Subcutaneous abdominal adipose tissue (tissue), 5 donors: ENCODE data around the gene MAP3K21.

Experiments
- H3K27ac ChIP-seq: one replicate; pipeline ENCODE4 v1.7.0; 2013; ENCODE audit warnings: low read depth, mild to moderate bottlenecking, inconsistent platforms, low read length, moderate library complexity
- H3K27me3 ChIP-seq, 5 donors: one replicate each; pipeline ENCODE4 v1.7.0; 2013; ENCODE audit warnings: low read length in 5 of 5, inconsistent platforms in 1 of 5; ENCODE audit not compliant: control insufficient read depth in 5 of 5, insufficient read depth in 4 of 5
- H3K36me3 ChIP-seq, 5 donors: one replicate each; pipeline ENCODE4 v1.7.0; 2013; ENCODE audit warnings: low read length in 5 of 5; ENCODE audit not compliant: control insufficient read depth in 5 of 5, insufficient read depth in 5 of 5
- H3K4me1 ChIP-seq, 5 donors: one replicate each; pipeline ENCODE4 v1.7.0; 2013; ENCODE audit warnings: low read length in 5 of 5, mild to moderate bottlenecking in 3 of 5, moderate library complexity in 1 of 5; ENCODE audit not compliant: control insufficient read depth in 5 of 5, insufficient read depth in 5 of 5
- H3K4me3 ChIP-seq, 5 donors: one replicate each; pipeline ENCODE4 v1.7.0; 2013; ENCODE audit warnings: low read length in 5 of 5, low read depth in 1 of 5
- H3K9ac ChIP-seq, 5 donors: one replicate each; pipeline ENCODE4 v1.7.0; 2013; ENCODE audit warnings: low read length in 5 of 5, mild to moderate bottlenecking in 4 of 5, moderate library complexity in 3 of 5
- H3K9me3 ChIP-seq, 5 donors: one replicate each; pipeline ENCODE4 v1.7.0; 2013; ENCODE audit warnings: low read length in 5 of 5; ENCODE audit not compliant: control insufficient read depth in 5 of 5
- donor health status: healthy.
- donor health status: healthy.
- donor health status: healthy.
- donor health status: healthy.
- donor health status: healthy.

The MAP3K21 gene

DNA sequence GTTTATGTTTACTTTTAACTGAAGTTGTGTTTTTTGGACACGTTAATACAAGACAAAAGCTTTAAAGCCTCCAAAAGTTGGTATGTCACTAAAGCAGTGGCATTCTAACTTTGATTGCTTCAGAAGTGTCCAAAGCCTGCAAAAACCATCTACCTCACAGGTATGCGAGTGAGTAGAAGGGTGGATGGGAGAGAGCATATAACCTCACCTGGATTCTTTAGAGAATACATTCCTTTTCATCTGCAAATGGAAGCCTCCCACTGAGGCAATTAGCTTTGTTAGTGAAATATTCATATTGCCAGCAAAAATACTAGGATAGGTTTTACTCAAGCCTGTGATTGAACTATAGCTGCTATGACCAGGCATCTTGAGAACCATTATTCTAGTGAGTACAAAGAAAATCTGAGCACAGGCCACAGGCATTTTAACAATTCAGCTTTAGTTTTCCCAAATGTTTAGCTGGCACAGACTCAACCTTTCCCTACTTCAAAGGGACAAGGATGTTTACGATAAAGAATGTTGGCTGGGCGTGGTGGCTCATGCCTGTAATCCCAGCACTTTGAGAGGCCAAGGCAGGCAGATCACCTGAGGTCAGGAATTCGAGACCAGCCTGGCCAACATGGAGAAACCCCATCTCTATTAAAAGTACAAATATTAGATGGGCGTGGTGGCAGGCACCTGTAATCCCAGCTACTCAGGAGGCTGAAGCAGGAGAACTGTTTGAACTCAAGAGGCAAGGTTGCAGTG lies 39.7 kb downstream of the MAP3K21 start:
- Histone ChIP-seq H3K9ac (no peak overlapping the region), H3K4me1 (peaks cover 0 to 4% (median 0%) of the 10 kb centered on the region in 5 donors), H3K9me3 (no peaks in the 10 kb centered on the region), H3K4me3 (no peak overlapping the region), H3K36me3 (no peaks in the 10 kb centered on the region), H3K27ac (no peak overlapping the region), H3K27me3 (no peaks in the 10 kb centered on the region)

DNA sequence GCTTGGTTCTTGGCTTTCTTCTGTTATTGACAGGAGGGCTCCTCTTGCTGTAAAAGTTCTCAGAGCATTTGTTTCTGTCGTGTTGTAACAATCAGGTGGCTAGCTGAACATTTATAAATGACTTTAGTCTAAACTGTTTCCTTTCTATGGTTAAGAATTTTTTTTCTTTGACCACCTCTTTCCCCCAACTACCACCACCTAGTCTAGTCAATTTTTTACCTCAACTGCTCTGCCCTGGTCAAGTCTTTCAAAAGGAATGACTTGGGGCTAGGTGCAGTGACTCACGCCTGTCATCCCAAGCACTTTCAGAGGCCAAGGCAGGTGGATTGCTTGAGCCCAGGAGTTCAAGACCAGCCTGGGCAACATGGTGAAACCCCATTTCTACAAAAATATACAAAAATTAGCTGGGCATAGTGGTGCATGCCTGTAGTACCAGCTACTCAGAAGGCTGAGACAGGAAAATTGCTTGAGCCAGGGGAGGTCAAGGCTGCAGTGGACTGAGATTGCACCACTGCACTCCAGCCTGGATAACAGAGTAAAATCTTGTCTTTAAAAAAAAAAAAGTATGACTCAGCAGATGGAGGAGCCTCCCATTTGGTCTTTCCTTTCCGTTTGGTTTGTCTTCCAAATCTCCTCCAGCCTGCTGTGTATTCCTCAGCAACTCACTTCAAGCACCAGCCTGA lies 40.7 kb downstream of the MAP3K21 start:
- Histone ChIP-seq H3K9me3 (no peaks in the 10 kb centered on the region), H3K4me1 (peaks cover 0 to 4% (median 0%) of the 10 kb centered on the region in 5 donors), H3K36me3 (no peaks in the 10 kb centered on the region), H3K27me3 (no peaks in the 10 kb centered on the region), H3K9ac (no peak overlapping the region), H3K4me3 (no peak overlapping the region), H3K27ac (no peak overlapping the region)

DNA sequence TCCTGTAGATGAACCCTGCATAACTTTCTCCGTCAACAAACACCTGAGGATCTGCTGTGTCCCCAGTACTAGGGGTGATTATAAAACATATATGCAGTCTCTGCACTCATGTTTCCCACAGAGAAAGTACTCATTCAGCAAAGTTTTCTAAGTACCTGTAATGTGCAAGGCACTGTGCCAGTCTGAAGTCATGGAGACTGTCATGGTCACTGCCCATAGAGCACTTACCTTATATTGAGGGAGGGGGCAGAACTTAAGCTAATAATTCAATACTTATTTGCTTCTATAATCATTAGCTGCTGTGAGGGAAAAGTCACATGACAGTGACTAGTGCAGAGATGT lies 41.2 kb downstream of the MAP3K21 start:
- H3K27ac ChIP-seq = no peak overlapping the region
- H3K9ac ChIP-seq = no peak overlapping the region
- H3K36me3 ChIP-seq = no peaks in the 10 kb centered on the region
- H3K4me1 ChIP-seq = peaks cover 0 to 4% (median 0%) of the 10 kb centered on the region in 5 donors
- no peaks in the 10 kb centered on the region for H3K9me3 ChIP-seq
- no peak overlapping the region for H3K4me3 ChIP-seq
- H3K27me3 ChIP-seq = no peaks in the 10 kb centered on the region

DNA sequence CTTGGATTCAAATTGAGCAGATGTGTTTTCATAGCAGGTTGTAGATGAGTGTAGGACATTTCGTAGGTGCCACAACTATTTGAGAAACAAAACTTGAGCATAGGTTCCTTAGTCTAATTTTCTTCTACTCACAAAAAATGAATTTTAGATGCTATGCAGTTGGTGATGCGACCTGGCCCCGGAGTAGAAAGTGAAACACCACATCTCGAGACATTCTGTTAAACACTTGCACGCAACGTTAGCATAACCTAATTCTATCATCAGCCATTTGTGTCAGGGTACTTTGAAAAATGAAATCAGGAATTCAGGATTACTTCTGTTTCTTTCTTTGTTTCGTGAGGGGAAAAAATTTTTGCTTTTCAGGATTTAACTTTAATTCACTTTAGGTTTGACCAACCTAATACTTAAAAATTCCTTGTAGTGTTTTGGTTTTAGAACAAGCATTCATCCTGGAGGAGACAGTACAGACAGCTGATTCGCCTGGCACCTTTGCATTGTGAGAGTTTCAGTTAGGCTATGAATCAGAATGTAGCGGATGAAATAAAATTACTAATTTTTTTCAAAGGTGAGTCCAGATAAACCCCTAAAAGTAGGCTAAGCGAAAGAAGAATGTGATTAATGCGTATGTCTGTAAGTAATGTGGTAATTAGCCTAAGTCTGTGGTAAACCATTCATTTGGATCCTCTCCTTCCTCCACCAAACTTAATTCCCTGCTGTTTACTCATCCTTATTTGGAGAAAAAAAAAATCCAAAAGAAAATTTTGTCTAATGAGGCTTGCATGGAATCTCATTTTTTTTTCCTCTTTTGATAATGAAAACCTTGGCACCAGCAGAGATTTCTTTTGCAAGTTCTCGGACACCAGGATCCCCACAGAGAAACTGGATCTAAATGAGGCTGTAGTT lies 44.9 kb downstream of the MAP3K21 start:
- Histone ChIP-seq H3K4me1 (peaks cover 0 to 4% (median 0%) of the 10 kb centered on the region in 5 donors), H3K27ac (no peak overlapping the region), H3K9me3 (no peaks in the 10 kb centered on the region), H3K9ac (no peak overlapping the region), H3K27me3 (no peaks in the 10 kb centered on the region), H3K36me3 (no peaks in the 10 kb centered on the region), H3K4me3 (no peak overlapping the region)

DNA sequence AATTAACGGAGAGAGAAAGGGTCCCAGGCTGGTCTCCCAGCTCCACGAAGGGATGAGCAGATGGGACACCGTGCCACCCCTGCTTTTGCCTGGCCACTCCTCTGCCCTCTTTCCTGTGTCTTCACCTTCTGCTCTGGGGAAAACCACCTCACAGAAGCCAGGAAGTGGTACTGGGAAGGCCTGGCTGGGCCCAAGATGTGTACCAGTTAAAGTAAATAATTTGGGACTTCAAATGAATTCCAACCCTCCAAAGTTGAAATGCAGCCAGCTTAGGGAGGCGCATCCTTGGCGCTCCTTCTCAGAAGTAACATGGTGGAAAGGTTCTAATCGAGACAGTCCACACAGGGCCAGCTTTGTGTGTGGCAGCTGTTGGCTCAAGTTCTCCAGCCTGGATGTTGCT lies 45.7 kb downstream of the MAP3K21 start:
- Histone ChIP-seq H3K27me3 (no peaks in the 10 kb centered on the region), H3K9me3 (no peaks in the 10 kb centered on the region), H3K4me3 (no peak overlapping the region), H3K36me3 (no peaks in the 10 kb centered on the region), H3K4me1 (peaks cover 0 to 4% (median 0%) of the 10 kb centered on the region in 5 donors), H3K27ac (no peak overlapping the region), H3K9ac (no peak overlapping the region)

- Histone ChIP-seq H3K9me3 (no peaks in the 10 kb centered on the region), H3K4me1 (no peaks in the 10 kb centered on the region), H3K9ac (no peak overlapping the region), H3K4me3 (no peak overlapping the region), H3K36me3 (peaks cover 0 to 3% (median 0%) of the 10 kb centered on the region in 5 donors), H3K27ac (no peak overlapping the region), H3K27me3 (no peaks in the 10 kb centered on the region)
Measured at GRCh38 chr1:233375653-233376052, 48.1 kb downstream of the MAP3K21 start.

DNA sequence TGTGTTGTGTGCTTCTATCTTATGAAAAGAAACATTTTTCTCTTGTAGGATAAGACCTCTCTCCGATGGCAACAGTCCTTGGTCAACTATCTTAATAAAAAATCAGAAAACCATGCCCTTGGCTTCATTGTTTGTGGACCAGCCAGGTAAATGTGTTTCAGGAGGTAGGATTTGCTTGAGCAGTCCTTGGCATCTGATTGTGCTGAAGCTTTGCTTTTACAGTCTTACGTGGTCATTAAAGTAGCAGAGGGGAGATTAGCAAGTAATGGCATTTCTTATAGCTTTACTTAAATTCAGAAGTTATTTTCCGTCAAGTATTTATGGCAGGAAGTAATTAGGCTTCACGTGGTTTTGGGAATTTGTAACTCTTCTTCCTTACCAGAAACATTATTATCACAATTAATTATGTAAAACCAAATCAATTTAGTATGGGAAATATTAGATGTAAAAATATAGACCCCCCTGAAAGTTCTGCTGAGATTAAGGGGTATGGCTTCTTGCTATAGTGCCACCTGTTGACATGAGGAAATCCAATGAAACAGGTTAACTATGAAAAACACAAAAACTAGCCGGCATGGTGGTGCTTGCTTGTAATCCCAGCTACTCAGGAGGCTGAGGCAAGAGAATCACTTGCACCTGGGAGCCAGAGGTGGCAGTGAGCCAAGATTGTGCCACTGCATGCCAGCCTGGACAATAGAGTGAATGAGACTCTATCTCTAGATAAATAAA lies 49.0 kb downstream of the MAP3K21 start:
- Histone ChIP-seq H3K27me3 (no peaks in the 10 kb centered on the region), H3K36me3 (peaks cover 0 to 3% (median 0%) of the 10 kb centered on the region in 5 donors)

GRCh38 chr1:233379869-233380438 lies 52.4 kb downstream of the MAP3K21 start:
- no peaks in the 10 kb centered on the region for H3K4me1 ChIP-seq
- no peak overlapping the region for H3K27ac ChIP-seq
- peaks cover 4 to 14% (median 6%) of the 10 kb centered on the region in 5 donors for H3K9me3 ChIP-seq
- no peak overlapping the region for H3K9ac ChIP-seq
- H3K36me3 ChIP-seq = peaks cover 0 to 7% (median 0%) of the 10 kb centered on the region in 5 donors
- H3K4me3 ChIP-seq = no peak overlapping the region
- H3K27me3 ChIP-seq = no peaks in the 10 kb centered on the region

More for the DNA sequence above, 49.0 kb downstream of the MAP3K21 start:
- Histone ChIP-seq H3K9me3 (no peaks in the 10 kb centered on the region), H3K9ac (no peak overlapping the region), H3K4me1 (no peaks in the 10 kb centered on the region), H3K27ac (no peak overlapping the region), H3K4me3 (no peak overlapping the region)

DNA sequence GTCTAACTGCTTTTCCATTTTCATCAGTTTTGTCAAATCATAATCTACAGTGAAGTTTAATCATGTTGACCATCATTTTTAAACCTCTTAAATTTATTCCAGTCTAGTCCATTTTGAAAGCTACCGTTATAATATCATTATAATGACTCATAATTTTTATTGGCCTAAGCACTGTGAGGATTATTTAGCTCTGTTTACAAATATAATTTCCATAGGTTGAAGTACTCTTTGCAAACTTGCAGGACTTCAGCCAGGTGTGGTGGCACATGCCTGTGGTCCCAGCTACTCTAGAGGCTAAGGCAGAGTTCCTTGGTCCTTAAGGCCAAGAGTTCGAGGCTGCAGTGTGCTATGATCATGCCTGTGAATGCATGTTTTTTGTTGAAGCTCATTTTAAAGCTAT lies 54.3 kb downstream of the MAP3K21 start:
- Histone ChIP-seq H3K27me3 (no peaks in the 10 kb centered on the region), H3K9me3 (peaks cover 4 to 14% (median 6%) of the 10 kb centered on the region in 5 donors), H3K4me1 (no peaks in the 10 kb centered on the region), H3K36me3 (peaks cover 0 to 7% (median 0%) of the 10 kb centered on the region in 5 donors), H3K9ac (no peak overlapping the region), H3K4me3 (no peak overlapping the region), H3K27ac (no peak overlapping the region)
